HL-60 (cell line): Measurements from ENCODE around the gene SLC43A2.

Experiments used
- CTCF ChIP-seq: IDR thresholded peaks from one replicate; pipeline ENCODE4 v1.5.1; 2011; ENCODE audit warnings: low read length, control low read depth, inconsistent platforms; ENCODE audit not compliant: insufficient read depth
- GABPA ChIP-seq: IDR thresholded peaks from 2 replicates; pipeline ENCODE4 v1.6.1; 2012; ENCODE audit warnings: low read depth
- POLR2AphosphoS5 ChIP-seq: IDR thresholded peaks from 2 replicates; pipeline ENCODE4 v1.6.1; 2012; ENCODE audit warnings: low read depth
- REST ChIP-seq: IDR thresholded peaks from 2 replicates; pipeline ENCODE4 v1.6.1; 2012; ENCODE audit warnings: low read depth; ENCODE audit not compliant: insufficient replicate concordance

GRCh38 chr17:1578029-1578428 lies 50.6 kb downstream of the SLC43A2 start:
- TF ChIP-seq POLR2AphosphoS5 (no peak), CTCF (no peak), REST (no peak), GABPA (no peak)
